ENCODE data around the gene NFYC.

- TF ChIP-seq GATA2 (IDR thresholded peaks at IDR 0.05; ENCODE audit: low read depth, low read length) (no peak), GATA3 (IDR thresholded peaks at IDR 0.05; ENCODE audit: low read depth, low read length) (no peak)
Observed at GRCh38 chr1:40746344-40747090, 55.0 kb downstream of the NFYC start.

Data from SH-SY5Y (cell line).